ENCODE results near the gene KCNJ1. TPM values are rescaled to one million over a fixed set of nuclear protein-coding genes. Genes with fewer than 3 reads are reported as not detected.

KCNJ1 gene
- polyA plus RNA-seq, 1 donor: 0.14 TPM

DNA sequence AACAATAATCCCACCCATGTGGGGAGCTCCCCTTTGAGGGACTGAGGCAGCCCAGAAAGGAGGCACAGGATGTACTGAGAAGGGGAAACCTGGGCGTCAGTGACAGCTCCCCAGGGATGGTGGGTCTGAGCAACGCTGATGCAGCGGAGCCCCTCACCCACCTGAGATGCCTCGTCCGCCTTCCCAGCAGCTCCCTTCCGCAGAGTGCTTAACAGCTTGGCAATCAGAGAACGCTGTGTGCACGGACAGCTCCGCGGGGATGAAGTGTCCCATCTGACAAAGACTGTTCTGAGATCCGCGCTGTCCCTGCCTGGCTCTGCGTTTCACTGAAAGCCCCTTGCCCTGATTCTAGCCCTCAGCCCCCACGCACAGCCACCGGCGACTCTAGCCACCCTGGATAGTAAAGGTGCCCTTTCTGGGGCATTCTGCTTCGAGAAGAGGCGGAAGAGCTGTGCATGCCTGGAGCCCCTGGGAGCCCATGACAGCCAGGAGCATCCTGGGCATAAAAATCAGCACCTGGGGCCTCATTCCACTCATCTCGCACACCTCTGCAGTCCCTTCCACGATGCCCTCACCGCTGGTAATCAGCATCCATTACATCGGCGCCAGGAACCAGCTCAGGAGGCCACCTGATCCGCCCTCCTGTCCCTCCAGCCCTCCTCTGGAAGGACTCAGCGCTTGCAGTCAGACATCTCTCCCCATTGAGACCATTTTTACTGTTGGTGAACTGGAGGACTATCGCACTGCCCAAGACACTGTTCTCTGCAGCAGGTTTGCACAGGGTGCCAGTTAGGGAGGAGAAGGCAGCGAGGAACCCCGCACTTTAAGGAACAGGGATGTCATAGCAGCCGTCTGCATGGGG, 34.8 kb upstream of the KCNJ1 start:
- DNase-seq: no peak

- DNase-seq: no peak
Observed at GRCh38 chr11:128900468-128900867, 33.4 kb upstream of the KCNJ1 start.

DNA sequence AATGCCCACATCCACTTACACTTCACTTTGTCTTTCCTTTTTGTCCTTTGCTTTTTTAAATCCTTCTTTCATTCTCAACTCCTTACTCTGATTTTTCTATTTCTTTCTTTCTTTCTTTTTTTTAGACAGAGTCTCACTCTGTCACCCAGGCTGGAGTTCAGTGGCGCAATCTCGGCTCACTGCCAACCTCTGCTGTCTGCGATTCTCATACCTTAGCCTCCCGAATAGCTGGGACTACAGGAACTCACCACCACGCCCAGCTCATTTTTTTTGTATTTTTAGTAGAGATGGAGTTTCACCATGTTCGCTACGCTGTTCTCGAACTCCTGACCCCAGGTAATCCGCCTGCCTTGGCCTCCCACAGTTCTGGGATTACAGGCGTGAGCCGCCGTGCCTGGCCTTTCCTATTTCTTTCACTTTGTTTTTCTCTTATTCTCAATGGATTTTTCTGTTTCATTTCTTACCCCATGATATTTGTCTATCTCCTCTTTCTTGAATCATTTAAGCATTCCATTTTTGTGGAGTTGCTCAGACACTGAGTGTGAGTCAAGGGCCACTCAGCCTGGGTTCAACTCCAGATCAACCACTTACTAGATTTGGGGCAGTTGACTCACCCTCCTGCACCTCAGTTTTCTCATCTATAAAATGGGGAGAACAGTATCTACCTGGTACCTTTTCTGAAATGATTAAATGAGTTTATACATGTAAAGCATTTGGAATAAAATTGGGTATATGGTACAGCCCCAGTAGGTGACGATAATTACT, 31.7 kb upstream of the KCNJ1 start:
- DNase-seq: no peak

DNA sequence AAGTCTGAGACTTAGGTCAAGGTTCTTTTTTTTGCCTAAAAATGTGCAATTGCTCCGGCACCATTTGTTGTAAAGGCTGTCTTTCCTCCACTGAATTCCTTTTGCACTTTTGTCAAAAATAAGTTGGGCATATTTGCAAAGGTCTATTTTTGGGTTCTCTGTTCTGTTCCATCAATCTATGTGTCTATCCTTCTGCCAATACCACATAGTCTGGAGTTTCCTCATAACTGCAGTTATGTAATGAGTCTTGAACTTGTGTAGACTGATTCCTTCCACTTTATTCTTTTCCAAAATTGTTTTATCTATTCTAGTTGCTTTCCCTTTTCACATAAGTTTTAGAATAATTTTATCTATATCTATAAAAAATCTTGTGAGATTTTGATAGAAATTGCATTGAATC, 30.7 kb upstream of the KCNJ1 start:
- DNase-seq: no peak

DNA sequence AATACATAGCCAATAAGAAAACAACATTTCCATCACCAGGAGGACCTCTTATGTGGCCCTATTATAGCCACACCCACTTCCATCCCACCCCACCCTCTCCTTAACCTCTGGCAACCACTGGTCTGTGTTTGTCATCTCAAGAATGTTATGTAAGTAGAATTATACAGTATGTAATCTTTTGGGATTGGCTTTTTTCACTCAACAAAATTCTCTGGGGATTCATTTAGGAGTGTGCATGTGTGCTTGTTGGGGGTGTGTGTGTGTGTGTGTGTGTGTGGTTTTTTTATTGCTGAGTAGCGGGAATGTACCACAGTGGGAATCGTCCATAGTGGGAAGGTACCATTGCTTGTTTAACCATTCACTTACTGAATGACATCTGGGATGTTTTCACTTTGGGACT, 29.3 kb upstream of the KCNJ1 start:
- no peak for DNase-seq

GRCh38 chr11:128895526-128895925, 28.4 kb upstream of the KCNJ1 start:
- DNase-seq: no peak

- DNase-seq: no peak
Observed at GRCh38 chr11:128894685-128895084, 27.6 kb upstream of the KCNJ1 start.

- no peak for DNase-seq
Observed at GRCh38 chr11:128894286-128894681, 27.2 kb upstream of the KCNJ1 start.

GRCh38 chr11:128893578-128894285, 26.6 kb upstream of the KCNJ1 start:
- DNase-seq: no peak

GRCh38 chr11:128892866-128893565, 25.9 kb upstream of the KCNJ1 start:
- DNase-seq: no peak

DNA sequence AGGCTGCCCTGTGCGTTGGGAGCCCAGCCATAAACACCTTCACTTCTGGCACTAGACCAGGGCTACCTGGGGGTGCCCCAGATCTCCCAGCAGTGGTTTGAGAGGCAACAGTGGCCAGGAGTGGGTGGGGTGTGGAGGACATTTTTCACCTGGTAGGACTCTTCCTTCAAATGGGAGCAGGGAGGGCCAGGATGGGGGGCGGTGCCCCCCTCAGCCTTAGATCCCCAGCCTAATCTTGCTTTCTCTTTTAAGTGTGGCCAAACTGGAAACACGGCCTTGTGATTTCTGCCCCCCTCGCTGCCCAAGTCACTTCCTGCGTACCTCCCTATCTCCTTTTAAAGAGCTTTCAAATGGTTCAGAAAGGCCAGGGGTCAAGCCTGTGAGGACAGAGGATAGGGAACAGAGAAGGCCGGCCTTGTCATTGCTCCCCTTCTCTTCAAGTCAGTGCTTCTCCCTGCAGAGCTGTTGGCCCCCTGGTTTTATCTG, 24.9 kb upstream of the KCNJ1 start:
- no peak for DNase-seq

DNA sequence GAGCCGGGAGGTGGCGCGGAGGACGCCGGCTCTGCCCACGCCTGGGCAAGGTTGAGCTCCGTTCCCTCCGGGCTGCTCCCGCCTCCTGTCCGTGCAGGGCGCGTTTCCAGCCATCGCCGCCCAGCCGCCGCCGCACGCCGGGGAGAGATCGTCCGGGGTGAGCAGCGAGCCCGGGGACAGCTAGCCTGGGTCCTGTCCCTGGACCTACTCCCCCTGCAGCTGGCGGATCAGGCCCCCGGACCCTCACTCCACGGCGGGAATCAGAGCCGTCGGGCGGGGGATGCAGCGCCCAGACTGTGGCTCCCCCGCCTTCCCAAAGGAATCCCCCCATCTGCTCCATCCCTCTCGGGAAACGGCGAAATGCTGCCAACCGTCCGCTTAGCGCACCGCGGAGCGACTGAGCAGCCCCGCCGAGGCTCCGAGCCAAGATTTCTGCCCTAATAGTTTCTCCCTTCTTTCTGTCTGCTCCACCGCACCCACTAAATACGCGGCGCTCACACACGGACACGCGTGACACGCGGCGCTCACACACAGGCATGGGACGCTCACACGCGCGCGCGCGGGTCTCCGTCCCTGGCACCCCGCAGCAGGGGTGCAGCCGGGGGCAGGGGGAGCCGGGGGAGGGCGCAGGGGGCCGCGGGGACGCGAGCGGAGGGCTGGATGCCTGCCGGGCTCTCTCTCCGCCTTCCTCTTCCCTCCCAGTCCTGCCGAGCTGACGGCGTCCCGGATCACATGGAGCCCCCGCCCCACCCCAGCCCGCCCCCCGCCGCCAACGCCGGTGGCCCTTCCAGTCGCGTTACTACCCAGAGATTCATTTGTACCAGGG, 23.7 kb upstream of the KCNJ1 start, which contains the start of gene KCNJ5:
TSS of gene KCNJ5 (plus strand) at position 814 of the 826 bp plus-strand sequence. CDS start 19,918 bp downstream, outside the sequence.
- DNase-seq: peak; percentile 55

- no peak for DNase-seq
Observed at GRCh38 chr11:128890216-128890542, 23.1 kb upstream of the KCNJ1 start.

- DNase-seq: no peak
Observed at GRCh38 chr11:128889657-128890213, 22.6 kb upstream of the KCNJ1 start.

DNA sequence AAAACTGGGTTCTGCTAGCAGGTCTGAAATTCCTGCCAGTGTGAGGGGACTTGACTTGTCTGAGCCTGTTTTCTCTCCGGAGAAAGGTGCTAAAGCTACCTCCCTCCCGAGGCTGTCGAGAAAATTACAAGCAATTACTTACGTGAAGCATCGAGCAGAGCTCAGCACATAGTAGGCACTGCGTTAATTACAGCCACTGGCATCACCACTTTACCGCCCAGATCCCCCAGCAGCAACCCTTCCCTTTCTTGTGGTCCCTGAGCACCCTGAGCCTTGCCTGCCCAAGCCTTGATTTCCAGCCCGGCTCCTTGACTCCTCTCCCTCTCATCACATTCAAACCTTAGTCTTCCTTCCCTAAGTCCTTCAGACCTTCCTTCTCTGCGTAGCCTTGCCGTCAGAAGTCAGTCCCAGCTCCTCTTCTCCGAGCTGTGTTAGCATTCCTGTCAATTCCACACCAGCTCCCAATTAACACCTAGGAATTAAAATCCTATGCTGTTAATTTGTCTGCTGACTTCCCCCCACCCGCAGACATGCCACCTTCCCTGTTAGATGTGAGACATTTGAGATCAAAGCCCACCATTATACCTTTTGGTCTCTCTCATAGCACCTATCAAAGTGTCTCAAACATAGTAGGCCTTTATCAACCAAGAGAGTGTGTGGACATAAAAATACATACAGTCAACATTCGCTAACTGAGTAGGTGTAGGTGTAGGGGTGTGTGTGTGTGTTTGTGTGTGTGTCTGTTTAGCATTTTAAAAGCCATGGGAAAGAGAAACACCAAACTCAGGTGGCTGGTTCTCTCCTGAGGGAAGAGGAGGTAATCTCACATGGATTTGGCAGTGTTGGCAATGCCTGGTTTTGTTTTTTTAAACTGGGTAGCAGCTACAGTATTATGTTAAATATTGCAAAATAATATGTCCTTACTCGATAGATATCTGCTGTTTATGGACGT, 21.2 kb upstream of the KCNJ1 start:
- DNase-seq: no peak

DNA sequence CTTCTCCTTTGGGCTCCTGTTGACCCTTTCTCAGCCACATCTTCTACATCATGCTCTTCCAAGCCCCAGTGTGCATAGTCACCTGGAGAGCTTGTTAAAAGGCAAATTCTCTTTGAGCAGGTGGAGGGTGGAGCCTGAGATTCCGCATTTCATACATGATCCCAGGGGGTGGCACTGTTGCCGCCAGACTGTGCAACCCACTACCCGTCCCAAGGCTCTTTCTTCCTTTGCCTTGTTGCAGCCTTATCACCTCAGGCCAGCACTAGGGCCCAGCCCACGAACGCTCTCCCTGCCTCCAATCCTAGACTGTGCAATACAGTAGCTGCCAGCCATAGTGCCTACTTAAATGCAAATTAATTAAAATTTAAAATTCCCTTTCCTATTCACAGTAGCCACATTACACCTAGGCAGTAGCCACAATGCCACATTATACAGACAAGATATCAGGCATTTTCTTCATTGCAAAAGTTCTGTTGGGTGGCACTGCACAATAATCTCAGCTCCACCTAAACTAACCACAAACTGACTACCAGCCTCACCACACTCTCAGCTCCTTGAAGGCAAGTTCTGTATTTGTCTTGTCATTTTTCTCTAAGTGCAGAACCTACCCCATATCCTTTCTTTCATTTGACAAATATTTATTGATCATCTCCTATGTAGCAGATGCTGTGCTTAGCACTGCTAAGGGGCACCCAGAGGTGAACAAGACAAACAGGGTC, 19.5 kb upstream of the KCNJ1 start:
- no peak for DNase-seq

DNA sequence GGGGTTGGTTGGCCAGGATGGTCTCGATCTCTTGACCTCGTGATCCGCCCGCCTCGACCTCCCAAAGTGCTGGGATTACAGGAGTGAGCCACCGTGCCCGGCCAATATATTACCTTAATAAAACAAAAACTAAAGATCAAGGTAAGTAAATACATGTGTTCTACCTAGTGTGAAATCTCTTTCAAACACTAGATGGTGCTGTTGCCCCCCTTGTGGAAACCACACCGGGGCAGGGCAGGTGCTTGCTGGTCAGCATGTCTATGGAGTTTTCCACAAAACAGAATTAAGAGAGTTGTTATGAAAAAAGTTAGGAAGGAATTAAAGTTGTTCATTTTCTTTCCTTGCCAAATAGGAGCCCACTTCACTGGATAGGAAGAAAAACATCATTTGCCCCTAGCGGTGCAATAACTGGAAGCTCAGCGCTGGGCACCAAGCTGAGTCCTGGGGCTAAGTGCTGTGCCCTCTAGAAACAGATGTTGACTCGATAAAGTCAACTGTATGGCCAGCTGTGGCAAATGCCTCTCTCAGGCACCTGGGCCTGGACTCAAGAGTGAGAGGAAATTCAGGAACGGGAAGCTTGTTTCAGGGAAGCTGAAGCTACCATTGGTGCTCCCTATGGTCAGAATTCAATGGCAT, 17.7 kb upstream of the KCNJ1 start:
- DNase-seq: peak; percentile 71

- DNase-seq: no peak
Observed at GRCh38 chr11:128884054-128884453, 17.0 kb upstream of the KCNJ1 start.

- DNase-seq: no peak
Observed at GRCh38 chr11:128882451-128882850, 15.4 kb upstream of the KCNJ1 start.
